ENCODE measurements around the gene TBL1X.

TBL1X gene

GRCh38 chrX:9676306-9676705 is 211.4 kb downstream of the TBL1X start:
- no peaks in the 10 kb centered on the region for H3K9me3 ChIP-seq
- no peaks in the 10 kb centered on the region for H3K27me3 ChIP-seq
- no peak overlapping the region for H3K4me3 ChIP-seq (ENCODE audit: low read depth in 1 of 2, low read length in 1 of 2)
- TF ChIP-seq CTCF (IDR thresholded peaks at IDR 0.05), result no peak
- H3K36me3 ChIP-seq, result no peaks in the 10 kb centered on the region
- no peak overlapping the region for H3K27ac ChIP-seq
- H3K4me1 ChIP-seq (ENCODE audit: control insufficient read depth in 1 of 2, insufficient read depth in 1 of 2, low read depth in 1 of 2, low read length in 1 of 2), result no peaks in the 10 kb centered on the region

DNA sequence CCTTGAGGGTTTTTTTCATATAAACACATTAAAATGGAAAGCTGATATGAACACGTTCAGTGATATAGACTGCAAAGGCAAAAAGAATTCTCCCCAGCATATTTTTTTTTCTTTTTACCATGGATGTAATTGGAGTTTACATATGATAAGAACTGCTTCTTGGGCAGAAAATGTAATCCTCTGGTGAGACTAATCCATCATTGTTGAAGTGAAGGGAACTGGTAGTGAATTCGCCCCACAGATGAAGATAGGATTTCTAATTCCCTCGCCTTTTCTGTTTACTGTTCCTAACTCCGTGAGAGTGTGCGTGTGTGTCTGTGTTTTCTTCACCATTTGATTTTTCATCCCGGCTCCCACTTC is 211.9 kb downstream of the TBL1X start:
- Histone ChIP-seq H3K27me3 (no peaks in the 10 kb centered on the region), H3K4me3 (ENCODE audit: low read depth in 1 of 2, low read length in 1 of 2) (no peak overlapping the region), H3K9me3 (no peaks in the 10 kb centered on the region), H3K27ac (no peak overlapping the region), H3K36me3 (no peaks in the 10 kb centered on the region), H3K4me1 (ENCODE audit: control insufficient read depth in 1 of 2, insufficient read depth in 1 of 2, low read depth in 1 of 2, low read length in 1 of 2) (no peaks in the 10 kb centered on the region)
- no peak for TF ChIP-seq CTCF (IDR thresholded peaks at IDR 0.05)

DNA sequence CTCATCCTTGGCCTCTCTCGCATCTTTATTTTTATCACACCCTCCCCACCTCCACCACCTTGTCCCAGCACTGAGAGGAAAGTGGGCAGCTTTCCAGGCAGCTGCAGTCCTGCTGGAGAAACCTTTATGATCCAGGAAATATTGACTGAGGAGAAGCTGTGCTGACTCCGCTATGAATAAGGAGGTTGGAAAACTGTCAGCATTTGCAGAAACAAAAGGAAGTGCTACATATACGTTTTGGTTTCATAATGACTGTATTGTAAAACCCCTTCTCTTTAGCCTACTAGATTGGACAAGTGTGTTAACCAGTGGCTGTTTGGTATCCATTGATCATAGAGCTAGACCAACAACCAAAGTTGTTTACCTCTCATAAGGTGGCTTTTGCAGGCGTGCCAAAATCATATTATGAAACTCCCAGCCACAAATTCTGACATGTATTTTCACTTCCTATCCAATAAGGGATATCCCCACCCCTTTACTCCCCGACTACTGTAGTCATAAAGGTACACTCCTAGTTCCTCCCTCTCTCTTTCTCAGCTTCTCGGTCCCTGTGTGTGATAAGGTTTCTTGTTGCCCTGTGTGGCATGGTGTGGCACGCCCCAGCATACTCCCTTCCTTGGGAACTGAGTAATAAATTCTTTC is 212.4 kb downstream of the TBL1X start:
- TF ChIP-seq CTCF (IDR thresholded peaks at IDR 0.05), result no peak
- no peak overlapping the region for H3K4me3 ChIP-seq (ENCODE audit: low read depth in 1 of 2, low read length in 1 of 2)
- H3K4me1 ChIP-seq (ENCODE audit: control insufficient read depth in 1 of 2, insufficient read depth in 1 of 2, low read depth in 1 of 2, low read length in 1 of 2), result no peaks in the 10 kb centered on the region
- H3K36me3 ChIP-seq, result no peaks in the 10 kb centered on the region
- H3K27ac ChIP-seq, result no peak overlapping the region
- no peaks in the 10 kb centered on the region for H3K9me3 ChIP-seq
- no peaks in the 10 kb centered on the region for H3K27me3 ChIP-seq

DNA sequence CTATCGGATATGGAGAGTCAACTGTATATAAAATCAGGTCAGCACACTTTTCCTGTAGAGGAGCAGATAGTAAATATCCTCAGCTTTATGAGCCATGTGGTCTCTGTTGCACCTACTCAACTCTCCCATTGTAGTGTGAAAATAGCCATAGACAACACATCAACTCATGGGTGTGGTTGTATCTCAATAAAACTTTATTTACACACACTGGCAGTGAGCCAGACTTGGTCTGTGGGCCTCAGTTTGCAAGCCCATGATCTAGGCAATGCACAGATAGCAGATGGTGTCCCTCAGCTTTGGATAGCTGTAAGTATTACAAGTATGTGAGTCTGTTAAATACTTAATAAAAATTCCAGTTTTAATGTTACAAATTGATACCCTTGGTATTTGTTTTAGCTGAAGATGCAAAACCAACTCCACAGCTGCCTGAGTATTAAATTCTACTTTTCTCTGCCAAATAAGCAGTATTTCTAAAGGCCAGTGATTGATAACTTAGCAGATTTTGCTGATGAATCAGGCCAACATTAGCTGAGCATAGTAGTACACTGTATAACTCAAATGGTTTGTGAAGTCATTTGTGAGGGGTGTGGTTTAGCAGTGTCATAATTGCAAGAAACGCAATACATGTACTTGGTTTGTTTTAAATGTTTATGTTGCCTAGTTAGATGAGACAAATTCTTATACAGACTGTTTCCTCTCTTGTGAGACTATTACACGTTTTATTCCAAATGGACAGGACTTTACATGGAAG is 213.5 kb downstream of the TBL1X start:
- H3K4me1 ChIP-seq (ENCODE audit: control insufficient read depth in 1 of 2, insufficient read depth in 1 of 2, low read depth in 1 of 2, low read length in 1 of 2), result no peaks in the 10 kb centered on the region
- TF ChIP-seq CTCF (IDR thresholded peaks at IDR 0.05), result no peak
- H3K36me3 ChIP-seq, result no peaks in the 10 kb centered on the region
- H3K9me3 ChIP-seq, result no peaks in the 10 kb centered on the region
- H3K27me3 ChIP-seq, result no peaks in the 10 kb centered on the region
- H3K4me3 ChIP-seq (ENCODE audit: low read depth in 1 of 2, low read length in 1 of 2), result no peak overlapping the region
- H3K27ac ChIP-seq, result no peak overlapping the region

GRCh38 chrX:9681011-9681410 is 216.2 kb downstream of the TBL1X start:
- TF ChIP-seq CTCF (IDR thresholded peaks at IDR 0.05), result no peak
- H3K36me3 ChIP-seq, result peaks cover 8% of the 10 kb centered on the region
- H3K9me3 ChIP-seq, result no peaks in the 10 kb centered on the region
- no peak overlapping the region for H3K4me3 ChIP-seq (ENCODE audit: low read depth in 1 of 2, low read length in 1 of 2)
- H3K27ac ChIP-seq, result no peak overlapping the region
- H3K27me3 ChIP-seq, result no peaks in the 10 kb centered on the region
- no peaks in the 10 kb centered on the region for H3K4me1 ChIP-seq (ENCODE audit: control insufficient read depth in 1 of 2, insufficient read depth in 1 of 2, low read depth in 1 of 2, low read length in 1 of 2)

All from neutrophil (primary cell).